ENCODE data around the gene GSTA4. TPM values are rescaled to one million over a fixed set of nuclear protein-coding genes. Genes with fewer than 3 reads are reported as not detected.
"Not testable (repeated sequence)": the region's sequence is repeated elsewhere in the genome, so short reads cannot be mapped to it uniquely, and the experiment has no call there.

The GSTA4 gene
- total RNA-seq, 1 experiment from 2014 or later, result 5.3 TPM

GRCh38 chr6:53011979-53012378 lies 16.9 kb upstream of the GSTA4 start:
- peaks cover 6% of the 10 kb centered on the region for H3K4me1 Mint-ChIP-seq (ENCODE audit: insufficient read depth, unreplicated experiment)
- ChIA-PET CTCF (interaction anchor here (0.6 kb wide), 1 partner anchor 24 kb away, joined by 3 read pairs; no protein-coding TSS in a partner anchor), POLR2A (interaction anchor here (0.9 kb wide), 1 partner anchor 9 kb away, joined by 3 read pairs; no protein-coding TSS in a partner anchor)
- no peaks in the 10 kb centered on the region for H3K27me3 Mint-ChIP-seq (ENCODE audit: insufficient read depth, unreplicated experiment)
- H3K4me3 Mint-ChIP-seq (ENCODE audit: unreplicated experiment), result no peak overlapping the region
- TF ChIP-seq CTCF (IDR thresholded peaks at IDR 0.05; ENCODE audit: unreplicated experiment), result no peak
- H3K27ac Mint-ChIP-seq (ENCODE audit: low read depth, unreplicated experiment), result no peak overlapping the region
- H3K9me3 Mint-ChIP-seq (ENCODE audit: unreplicated experiment), result no peaks in the 10 kb centered on the region
- intact Hi-C loops (cut with micrococcal nuclease), result no loop called here
- DNase-seq (ENCODE audit: unreplicated experiment), result no peak
- H3K36me3 Mint-ChIP-seq (ENCODE audit: insufficient read depth, unreplicated experiment), result peaks cover 10% of the 10 kb centered on the region
- BruUV-seq (replicated peaks), result no TSS peak

- no peak for TF ChIP-seq CTCF (IDR thresholded peaks at IDR 0.05; ENCODE audit: unreplicated experiment)
- BruUV-seq (replicated peaks), result no TSS peak
- POLR2A ChIA-PET, result no interaction called here
- Mint-ChIP-seq H3K4me1 (ENCODE audit: insufficient read depth, unreplicated experiment) (peaks cover 6% of the 10 kb centered on the region), H3K9me3 (ENCODE audit: unreplicated experiment) (no peaks in the 10 kb centered on the region), H3K27ac (ENCODE audit: low read depth, unreplicated experiment) (no peak overlapping the region), H3K36me3 (ENCODE audit: insufficient read depth, unreplicated experiment) (peaks cover 21% of the 10 kb centered on the region), H3K4me3 (ENCODE audit: unreplicated experiment) (no peak overlapping the region), H3K27me3 (ENCODE audit: insufficient read depth, unreplicated experiment) (no peaks in the 10 kb centered on the region)
- CTCF ChIA-PET, result interaction anchor here (0.7 kb wide), 1 partner anchor 33 kb away, joined by 3 read pairs; no protein-coding TSS in a partner anchor
- no peak for DNase-seq (ENCODE audit: unreplicated experiment)
- intact Hi-C loops (cut with micrococcal nuclease), result no loop called here
These were observed 15.4 kb upstream of the GSTA4 start for GRCh38 chr6:53010504-53010903.

GRCh38 chr6:53009511-53009910 lies 14.4 kb upstream of the GSTA4 start:
- ChIA-PET POLR2A (no interaction called here), CTCF (interaction anchor here (0.7 kb wide), 1 partner anchor 34 kb away, joined by 3 read pairs; no protein-coding TSS in a partner anchor)
- no peaks in the 10 kb centered on the region for H3K9me3 Mint-ChIP-seq (ENCODE audit: unreplicated experiment)
- DNase-seq (ENCODE audit: unreplicated experiment), result no peak
- intact Hi-C loops (cut with micrococcal nuclease), result no loop called here
- no TSS peak for BruUV-seq (replicated peaks)
- H3K4me1 Mint-ChIP-seq (ENCODE audit: insufficient read depth, unreplicated experiment), result no peaks in the 10 kb centered on the region
- no peaks in the 10 kb centered on the region for H3K27me3 Mint-ChIP-seq (ENCODE audit: insufficient read depth, unreplicated experiment)
- H3K4me3 Mint-ChIP-seq (ENCODE audit: unreplicated experiment), result no peak overlapping the region
- TF ChIP-seq CTCF (IDR thresholded peaks at IDR 0.05; ENCODE audit: unreplicated experiment), result no peak
- peaks cover 26% of the 10 kb centered on the region for H3K36me3 Mint-ChIP-seq (ENCODE audit: insufficient read depth, unreplicated experiment)
- no peak overlapping the region for H3K27ac Mint-ChIP-seq (ENCODE audit: low read depth, unreplicated experiment)

GRCh38 chr6:53009056-53009455 lies 14.0 kb upstream of the GSTA4 start:
- CTCF ChIA-PET, result interaction anchor here (1.0 kb wide), 1 partner anchor 14 kb away, joined by 4 read pairs; the partner anchor contains the start of gene GSTA4
- POLR2A ChIA-PET, result interaction anchor here (0.9 kb wide), 1 partner anchor 33 kb away, joined by 3 read pairs; no protein-coding TSS in a partner anchor
- no peak for DNase-seq (ENCODE audit: unreplicated experiment)
- no peaks in the 10 kb centered on the region for H3K27me3 Mint-ChIP-seq (ENCODE audit: insufficient read depth, unreplicated experiment)
- intact Hi-C loops (cut with micrococcal nuclease), result no loop called here
- no peaks in the 10 kb centered on the region for H3K4me1 Mint-ChIP-seq (ENCODE audit: insufficient read depth, unreplicated experiment)
- no peak overlapping the region for H3K27ac Mint-ChIP-seq (ENCODE audit: low read depth, unreplicated experiment)
- peaks cover 26% of the 10 kb centered on the region for H3K36me3 Mint-ChIP-seq (ENCODE audit: insufficient read depth, unreplicated experiment)
- H3K9me3 Mint-ChIP-seq (ENCODE audit: unreplicated experiment), result no peaks in the 10 kb centered on the region
- no peak overlapping the region for H3K4me3 Mint-ChIP-seq (ENCODE audit: unreplicated experiment)
- no TSS peak for BruUV-seq (replicated peaks)
- no peak for TF ChIP-seq CTCF (IDR thresholded peaks at IDR 0.05; ENCODE audit: unreplicated experiment)

- BruUV-seq (replicated peaks); H3K9me3 Mint-ChIP-seq (ENCODE audit: unreplicated experiment); intact Hi-C loops (cut with micrococcal nuclease); H3K4me3 Mint-ChIP-seq (ENCODE audit: unreplicated experiment); H3K27ac Mint-ChIP-seq (ENCODE audit: low read depth, unreplicated experiment); H3K27me3 Mint-ChIP-seq (ENCODE audit: insufficient read depth, unreplicated experiment); DNase-seq (ENCODE audit: unreplicated experiment); H3K4me1 Mint-ChIP-seq (ENCODE audit: insufficient read depth, unreplicated experiment): not testable (repeated sequence)
- CTCF ChIA-PET, result interaction anchor here (1.0 kb wide), 1 partner anchor 13 kb away, joined by 4 read pairs; the partner anchor contains the start of gene GSTA4
- H3K36me3 Mint-ChIP-seq (ENCODE audit: insufficient read depth, unreplicated experiment), result peaks cover 26% of the 10 kb centered on the region
- POLR2A ChIA-PET, result interaction anchor here (0.9 kb wide), 1 partner anchor 34 kb away, joined by 3 read pairs; no protein-coding TSS in a partner anchor
These were observed 13.2 kb upstream of the GSTA4 start for GRCh38 chr6:53008192-53008687.
